ENCODE results near the gene CRYBA1.

The CRYBA1 gene

GRCh38 chr17:29292992-29293889 is 46.6 kb downstream of the CRYBA1 start:
- no peak for DNase-seq (ENCODE audit: low read depth)
- H3K4me3 ChIP-seq (ENCODE audit: low read depth, low read length) = peak overlapping the region; percentile 100
- no peak for TF ChIP-seq CTCF (IDR thresholded peaks at IDR 0.05; ENCODE audit: control insufficient read depth, extremely low read depth, insufficient read depth)

- DNase-seq (ENCODE audit: low read depth) = peak; percentile 97
- peak within 1 kb of the TSS; percentile 100 for H3K4me3 ChIP-seq (ENCODE audit: low read depth, low read length)
- TF ChIP-seq CTCF (IDR thresholded peaks at IDR 0.05; ENCODE audit: control insufficient read depth, extremely low read depth, insufficient read depth) = no peak
Observed at GRCh38 chr17:29293890-29294579, 47.4 kb downstream of the CRYBA1 start, which contains the start of gene NUFIP2. TSS of gene NUFIP2 (minus strand) at chr17:29294148. CDS start at chr17:29294059, 89 bp downstream.

- H3K4me3 ChIP-seq (ENCODE audit: low read depth, low read length) = peak overlapping the region; percentile 100
- no peak for DNase-seq (ENCODE audit: low read depth)
- TF ChIP-seq CTCF (IDR thresholded peaks at IDR 0.05; ENCODE audit: control insufficient read depth, extremely low read depth, insufficient read depth) = no peak
Observed at GRCh38 chr17:29294580-29294900, 47.9 kb downstream of the CRYBA1 start.

- TF ChIP-seq CTCF (IDR thresholded peaks at IDR 0.05; ENCODE audit: control insufficient read depth, extremely low read depth, insufficient read depth) = no peak
Observed at GRCh38 chr17:29295420-29295819, 48.8 kb downstream of the CRYBA1 start.

GRCh38 chr17:29299031-29299430 is 52.4 kb downstream of the CRYBA1 start:
- no peak for DNase-seq (ENCODE audit: low read depth)
- H3K4me3 ChIP-seq (ENCODE audit: low read depth, low read length) = no peak overlapping the region
- no peak for TF ChIP-seq CTCF (IDR thresholded peaks at IDR 0.05; ENCODE audit: control insufficient read depth, extremely low read depth, insufficient read depth)

More at GRCh38 chr17:29295420-29295819, 48.8 kb downstream of the CRYBA1 start:
- H3K4me3 ChIP-seq (ENCODE audit: low read depth, low read length) = no peak overlapping the region
- DNase-seq (ENCODE audit: low read depth) = no peak

GRCh38 chr17:29303386-29303785 is 56.7 kb downstream of the CRYBA1 start:
- H3K4me3 ChIP-seq (ENCODE audit: low read depth, low read length) = no peak overlapping the region
- DNase-seq (ENCODE audit: low read depth) = no peak
- TF ChIP-seq CTCF (IDR thresholded peaks at IDR 0.05; ENCODE audit: control insufficient read depth, extremely low read depth, insufficient read depth) = no peak
